HEK293 (cell line): ENCODE data around the gene MRPS27.

Source experiments
- CTCF ChIA-PET: fragments of 350-600 bp; formaldehyde crosslinking; extraction: SDS; loops from one replicate; lab custom pipeline; 2021; ENCODE audit warnings: antibody characterized with exemption; lab: Yijun Ruan, JAX
- POLR2A ChIA-PET: fragments of 300-600 bp; formaldehyde crosslinking; extraction: SDS; loops from one replicate; lab custom pipeline; 2020; ENCODE audit warnings: antibody characterized with exemption, inconsistent platforms; lab: Yijun Ruan, JAX
- H3K27ac ChIP-seq: fragments of 200-500 bp; sonication (Bioruptor generic); 2 replicates; pipeline ENCODE4 v1.5.1; 2014; ENCODE audit warnings: low read depth, low read length, control low read depth, inconsistent platforms; ENCODE audit errors: extremely low read depth
- H3K36me3 ChIP-seq, 2 experiments: fragments of 200-500 bp in 1 of 2; sonication (Bioruptor generic) in 1 of 2; 1 replicate in 1 of 2; 2 replicates in 1 of 2; pipeline ENCODE4 v1.5.1; 2014 to 2017; ENCODE audit warnings: inconsistent platforms in 2 of 2, low read length in 2 of 2; ENCODE audit not compliant: control insufficient read depth in 2 of 2, insufficient read depth in 1 of 2
- H3K4me1 ChIP-seq: fragments of 200-500 bp; sonication (Bioruptor generic); 2 replicates; pipeline ENCODE4 v1.5.1; 2014; ENCODE audit warnings: mild to moderate bottlenecking, low read length, inconsistent platforms; ENCODE audit not compliant: control insufficient read depth, insufficient read depth
- H3K4me3 ChIP-seq: 2 replicates; pipeline ENCODE4 v1.5.1; 2011; ENCODE audit warnings: low read depth, mild to moderate bottlenecking, control low read depth, low read length, moderate library complexity
- H3K9me3 ChIP-seq: fragments of 200-500 bp; sonication (Bioruptor generic); 2 replicates; pipeline ENCODE4 v1.5.1; 2014; ENCODE audit warnings: low read depth, low read length, inconsistent platforms; ENCODE audit not compliant: control insufficient read depth, insufficient read depth
- HIC1 ChIP-seq: fragments of 450-650 bp; formaldehyde crosslinking; IDR thresholded peaks from 2 replicates; pipeline ENCODE4 v1.5.1; 2016; ENCODE audit warnings: missing biosample characterization, missing genetic modification characterization
- IKZF3 ChIP-seq: fragments of 450-650 bp; IDR thresholded peaks from 2 replicates; pipeline ENCODE4 v1.5.0; 2018; ENCODE audit warnings: missing biosample characterization, mild to moderate bottlenecking, missing genetic modification characterization, moderate library complexity
- RBAK ChIP-seq: fragments of 450-650 bp; formaldehyde crosslinking; IDR thresholded peaks from 2 replicates; pipeline ENCODE4 v1.5.1; 2016; ENCODE audit warnings: missing biosample characterization, missing genetic modification characterization
- ZBTB10 ChIP-seq: fragments of 450-650 bp; formaldehyde crosslinking; IDR thresholded peaks from 2 replicates; pipeline ENCODE4 v1.5.1; 2016; ENCODE audit warnings: missing biosample characterization, missing genetic modification characterization
- ZBTB6 ChIP-seq: fragments of 450-650 bp; formaldehyde crosslinking; IDR thresholded peaks from 2 replicates; pipeline ENCODE4 v1.5.1; 2017; ENCODE audit warnings: missing biosample characterization, missing genetic modification characterization
- ZNF302 ChIP-seq: fragments of 450-650 bp; formaldehyde crosslinking; IDR thresholded peaks from 2 replicates; pipeline ENCODE4 v1.5.1; 2016; ENCODE audit warnings: missing biosample characterization, missing genetic modification characterization, low read depth
- ZNF48 ChIP-seq: fragments of 450-650 bp; formaldehyde crosslinking; IDR thresholded peaks from 2 replicates; pipeline ENCODE4 v1.5.1; 2016; ENCODE audit warnings: missing biosample characterization, missing genetic modification characterization
- TF ChIP-seq, protein P1 (sequence below): fragments of 450-650 bp; formaldehyde crosslinking; IDR thresholded peaks from 2 replicates; pipeline ENCODE4 v1.5.1; 2016; ENCODE audit warnings: missing biosample characterization, missing genetic modification characterization, borderline replicate concordance

Gene MRPS27

GRCh38 chr5:72213482-72213881, 106.6 kb downstream of the MRPS27 start:
- ChIA-PET POLR2A (interaction anchor here (0.6 kb wide), 1 partner anchor 229 kb away, joined by 4 read pairs; no protein-coding TSS in a partner anchor), CTCF (interaction anchor here (1.6 kb wide), 1 partner anchor 55 kb away, joined by 4 read pairs; no protein-coding TSS in a partner anchor)
- peaks cover 0 to 23% of the 10 kb centered on the region in 2 experiments; a peak in 2 of 3 replicates for H3K36me3 ChIP-seq
- no peak overlapping the region for H3K27ac ChIP-seq
- TF ChIP-seq ZNF48 (tag by site-specific recombination), result no peak
- no peak for TF ChIP-seq ZBTB6 (tag by site-specific recombination)
- TF ChIP-seq, protein P1, sequence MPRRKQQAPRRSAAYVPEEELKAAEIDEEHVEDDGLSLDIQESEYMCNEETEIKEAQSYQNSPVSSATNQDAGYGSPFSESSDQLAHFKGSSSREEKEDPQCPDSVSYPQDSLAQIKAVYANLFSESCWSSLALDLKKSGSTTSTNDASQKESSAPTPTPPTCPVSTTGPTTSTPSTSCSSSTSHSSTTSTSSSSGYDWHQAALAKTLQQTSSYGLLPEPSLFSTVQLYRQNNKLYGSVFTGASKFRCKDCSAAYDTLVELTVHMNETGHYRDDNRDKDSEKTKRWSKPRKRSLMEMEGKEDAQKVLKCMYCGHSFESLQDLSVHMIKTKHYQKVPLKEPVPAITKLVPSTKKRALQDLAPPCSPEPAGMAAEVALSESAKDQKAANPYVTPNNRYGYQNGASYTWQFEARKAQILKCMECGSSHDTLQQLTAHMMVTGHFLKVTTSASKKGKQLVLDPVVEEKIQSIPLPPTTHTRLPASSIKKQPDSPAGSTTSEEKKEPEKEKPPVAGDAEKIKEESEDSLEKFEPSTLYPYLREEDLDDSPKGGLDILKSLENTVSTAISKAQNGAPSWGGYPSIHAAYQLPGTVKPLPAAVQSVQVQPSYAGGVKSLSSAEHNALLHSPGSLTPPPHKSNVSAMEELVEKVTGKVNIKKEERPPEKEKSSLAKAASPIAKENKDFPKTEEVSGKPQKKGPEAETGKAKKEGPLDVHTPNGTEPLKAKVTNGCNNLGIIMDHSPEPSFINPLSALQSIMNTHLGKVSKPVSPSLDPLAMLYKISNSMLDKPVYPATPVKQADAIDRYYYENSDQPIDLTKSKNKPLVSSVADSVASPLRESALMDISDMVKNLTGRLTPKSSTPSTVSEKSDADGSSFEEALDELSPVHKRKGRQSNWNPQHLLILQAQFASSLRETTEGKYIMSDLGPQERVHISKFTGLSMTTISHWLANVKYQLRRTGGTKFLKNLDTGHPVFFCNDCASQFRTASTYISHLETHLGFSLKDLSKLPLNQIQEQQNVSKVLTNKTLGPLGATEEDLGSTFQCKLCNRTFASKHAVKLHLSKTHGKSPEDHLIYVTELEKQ (tag by site-specific recombination), result no peak
- H3K4me1 ChIP-seq, result peaks cover 18% of the 10 kb centered on the region
- H3K4me3 ChIP-seq, result no peak overlapping the region
- H3K9me3 ChIP-seq, result no peaks in the 10 kb centered on the region

DNA sequence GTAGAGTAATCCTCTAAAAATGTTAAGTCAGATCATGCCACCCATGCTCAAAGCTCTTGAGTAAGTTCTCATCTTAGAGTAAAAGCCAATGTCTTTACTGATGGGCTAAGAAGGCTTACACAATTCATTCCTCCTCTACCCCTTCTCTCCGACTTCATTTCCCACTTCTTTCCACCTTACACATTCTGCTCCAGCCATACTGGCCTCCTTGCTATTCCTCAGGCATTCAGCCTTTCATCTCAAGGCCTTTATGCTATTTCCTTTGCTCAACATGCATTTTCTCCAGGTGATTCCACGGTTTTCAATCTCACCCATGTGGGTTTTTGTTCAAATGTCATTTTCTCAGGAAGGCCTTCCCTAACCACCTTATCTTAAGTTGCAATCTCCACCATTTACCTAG, 107.9 kb downstream of the MRPS27 start:
- ChIA-PET CTCF (interaction anchor here (0.6 kb wide), 1 partner anchor 23 kb away, joined by 3 read pairs; no protein-coding TSS in a partner anchor), POLR2A (no interaction called here)
- H3K27ac ChIP-seq, result no peak overlapping the region

More for the DNA sequence above, 107.9 kb downstream of the MRPS27 start:
- TF ChIP-seq ZNF302 (tag by site-specific recombination) (no peak), HIC1 (no peak), ZBTB10 (no peak), RBAK (tag by site-specific recombination) (no peak), IKZF3 (no peak)
- Histone ChIP-seq H3K36me3 (peaks cover 0 to 10% of the 10 kb centered on the region in 2 experiments; a peak in 2 of 3 replicates), H3K4me1 (peaks cover 18% of the 10 kb centered on the region), H3K9me3 (no peaks in the 10 kb centered on the region), H3K4me3 (no peak overlapping the region)
